DMS 273 treated with DMSO at 0.1 percent for 48 hours (cell line): Measurements from ENCODE around the gene ZMYND19.
"Not testable (repeated sequence)": the region's sequence is repeated elsewhere in the genome, so short reads cannot be mapped to it uniquely, and the experiment has no call there.

Experiments
- DNase-seq: peaks from one replicate; lab custom pipeline; 2025; lab: John Stamatoyannopoulos, UW

Gene ZMYND19

DNA sequence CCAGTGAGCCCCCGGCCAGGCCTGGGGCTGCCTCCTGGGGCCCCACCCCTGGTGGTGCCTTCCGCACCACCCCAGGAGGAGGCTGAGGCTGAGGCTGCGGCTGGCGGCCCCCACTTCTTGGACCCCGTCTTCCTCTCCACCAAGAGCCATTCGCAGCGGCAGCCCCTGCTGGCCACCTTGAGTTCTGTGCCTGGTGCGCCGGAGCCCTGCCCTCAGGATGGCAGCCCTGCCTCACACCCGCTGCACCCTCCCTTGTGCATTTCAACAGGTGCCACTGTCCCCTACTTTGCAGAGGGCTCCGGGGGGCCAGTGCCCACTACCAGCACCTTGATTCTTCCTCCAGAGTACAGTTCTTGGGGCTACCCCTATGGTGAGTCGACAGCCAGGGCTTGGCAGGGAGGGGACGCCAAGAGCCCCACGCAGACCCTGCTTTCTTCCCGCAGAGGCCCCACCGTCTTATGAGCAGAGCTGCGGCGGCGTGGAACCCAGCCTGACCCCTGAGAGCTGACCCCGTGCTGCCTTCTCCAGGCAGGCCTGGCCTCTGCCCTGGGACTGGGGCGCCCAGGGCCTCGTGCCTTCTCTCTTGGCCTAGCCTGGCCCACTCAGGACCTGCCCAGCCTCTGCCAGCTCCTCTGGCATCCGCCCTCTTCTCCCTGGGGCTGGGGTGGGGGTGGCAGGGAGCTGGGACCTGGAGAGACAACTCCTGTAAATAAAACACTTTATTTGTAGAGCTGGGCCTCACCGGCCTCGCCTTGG lies 24.5 kb upstream of the ZMYND19 start:
- DNase-seq = no peak

- no peak for DNase-seq
These were observed 23.6 kb upstream of the ZMYND19 start for GRCh38 chr9:137613738-137614523.

- DNase-seq = no peak
These were observed 22.9 kb upstream of the ZMYND19 start for GRCh38 chr9:137613259-137613658.

DNA sequence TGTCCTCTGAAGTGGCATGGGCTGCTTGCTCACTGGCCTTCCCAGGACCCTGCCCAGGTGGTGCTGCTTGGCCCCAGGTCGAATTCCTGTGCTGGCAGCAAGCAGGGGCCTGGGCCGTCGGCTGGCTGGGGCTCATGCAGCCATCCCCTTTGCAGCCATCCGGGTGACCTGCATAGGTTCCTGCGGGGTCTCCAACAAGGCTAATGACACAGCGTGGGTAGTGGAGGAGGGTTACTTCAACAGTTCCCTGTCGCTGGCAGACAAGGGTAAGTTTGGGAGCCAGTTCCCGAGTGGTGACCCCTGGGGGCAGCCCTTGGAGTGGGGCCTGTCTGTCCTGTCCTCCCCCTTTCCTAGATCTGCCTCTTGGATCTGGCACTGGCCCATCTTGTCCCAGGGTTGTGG lies 22.4 kb upstream of the ZMYND19 start:
- DNase-seq = no peak

DNA sequence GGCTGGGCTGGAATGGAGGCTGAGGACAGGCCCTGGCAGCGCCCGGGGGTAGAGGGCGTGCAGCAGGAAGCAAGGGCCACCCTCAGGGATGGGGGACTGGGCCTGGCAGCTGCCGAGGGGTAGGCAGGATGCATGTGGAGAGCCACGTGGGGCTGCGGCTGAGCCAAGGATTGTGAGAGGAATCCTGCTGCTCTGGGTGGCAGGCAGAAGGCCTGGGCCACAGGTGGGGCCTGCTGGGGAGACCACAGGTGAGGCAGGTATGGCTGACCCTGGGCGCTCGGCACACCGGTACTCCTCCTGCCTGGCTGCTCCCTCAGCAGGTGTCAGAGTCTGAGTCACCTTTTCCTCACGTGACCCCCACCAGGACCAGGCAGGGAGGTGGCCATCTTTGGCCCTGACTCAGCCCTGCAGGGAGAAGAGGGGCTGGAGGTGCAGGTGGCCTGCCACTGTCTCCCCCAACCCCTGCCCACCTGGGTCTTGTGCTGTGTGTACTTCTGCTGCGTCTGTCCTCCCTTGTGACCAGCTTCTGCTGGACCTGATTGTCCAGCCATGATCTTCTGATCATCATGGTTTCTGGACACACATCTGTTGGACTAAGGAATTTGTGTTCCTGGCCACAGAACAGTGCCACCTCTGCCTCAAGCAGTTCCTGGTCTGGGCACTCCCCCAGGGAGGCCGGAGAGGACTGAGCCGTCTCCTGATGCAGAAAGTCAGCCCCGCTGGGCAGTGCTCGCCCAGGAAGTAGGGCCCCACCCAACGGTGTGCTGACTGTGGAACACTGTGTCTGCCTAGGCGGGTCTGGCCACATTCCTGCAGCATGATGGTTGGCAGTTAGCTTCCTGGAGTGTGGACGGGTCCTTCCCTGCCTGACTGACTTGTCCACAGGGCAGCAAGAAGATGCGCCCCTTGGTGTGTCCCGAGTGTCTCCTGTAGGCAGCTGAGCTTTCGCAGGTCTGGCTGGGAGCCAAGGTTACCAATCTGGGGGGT lies 21.6 kb upstream of the ZMYND19 start:
- no peak for DNase-seq

DNA sequence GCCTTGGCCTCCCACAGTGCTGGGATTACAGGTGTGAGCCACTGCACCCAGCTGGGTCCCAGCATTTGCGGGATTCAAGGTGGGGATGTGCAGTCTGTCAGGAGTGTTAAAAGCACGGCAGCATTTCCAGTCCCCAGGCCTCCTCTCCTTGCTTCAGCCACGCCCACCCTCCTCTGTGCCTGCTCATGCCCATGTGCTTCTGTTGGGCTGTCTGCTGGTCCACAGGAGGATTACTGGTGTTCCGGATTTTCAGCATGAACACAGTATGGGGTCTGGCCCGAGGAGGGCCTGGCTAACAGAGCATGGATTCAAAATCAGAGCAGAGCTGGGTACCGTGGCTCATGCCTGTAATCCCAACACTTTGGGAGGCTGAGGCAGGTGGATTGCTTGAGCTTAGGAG lies 20.6 kb upstream of the ZMYND19 start:
- no peak for DNase-seq

- no peak for DNase-seq
These were observed 17.0 kb upstream of the ZMYND19 start for GRCh38 chr9:137607141-137607857.

- no peak for DNase-seq
These were observed 16.4 kb upstream of the ZMYND19 start for GRCh38 chr9:137606734-137607138.

- DNase-seq = no peak
These were observed 15.8 kb upstream of the ZMYND19 start for GRCh38 chr9:137606005-137606621.

DNA sequence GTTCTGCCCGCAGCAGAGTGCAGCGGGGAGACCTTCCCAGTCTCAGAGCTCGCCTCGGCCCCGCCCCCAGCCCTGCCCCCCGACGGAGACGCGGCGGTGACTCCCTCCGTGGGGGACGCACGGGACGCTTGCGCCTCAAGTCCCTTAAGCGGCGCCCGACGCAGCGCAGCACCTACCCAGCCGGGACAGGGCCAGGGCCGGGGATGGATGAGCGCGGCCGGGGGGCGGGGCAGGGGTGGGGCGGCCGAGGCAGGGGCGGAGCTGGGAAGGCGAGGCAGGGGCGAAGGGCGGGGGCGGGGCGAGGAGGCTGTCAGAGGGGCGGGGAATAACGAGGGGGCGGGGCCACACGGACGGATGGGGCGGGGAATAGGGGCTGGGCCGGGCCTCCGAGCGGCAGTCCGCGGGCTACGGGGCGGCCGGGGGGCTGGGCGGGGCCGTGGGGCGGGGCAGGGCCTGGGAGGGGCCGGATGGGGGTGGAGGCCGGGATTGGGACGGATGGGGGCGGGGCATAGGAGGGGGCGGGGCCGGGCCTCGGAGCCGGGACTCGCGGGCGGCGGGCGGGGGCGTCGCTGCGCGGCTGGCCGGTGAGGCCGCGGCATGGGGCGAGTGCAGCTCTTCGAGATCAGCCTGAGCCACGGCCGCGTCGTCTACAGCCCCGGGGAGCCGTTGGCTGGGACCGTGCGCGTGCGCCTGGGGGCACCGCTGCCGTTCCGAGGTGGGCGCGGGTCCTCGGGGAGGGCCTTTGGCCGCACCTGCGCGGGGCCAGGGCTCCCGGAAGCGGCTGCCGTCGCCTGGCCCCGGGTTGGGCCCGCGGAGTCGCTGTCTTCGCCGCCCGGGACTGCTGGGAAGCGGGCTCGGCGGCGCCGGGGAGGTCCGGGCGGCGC lies 15.1 kb upstream of the ZMYND19 start, which contains the start of gene ARRDC1:
TSS of gene ARRDC1 (plus strand) at position 566 of the 884 bp plus-strand sequence. CDS start at position 598, 32 bp downstream.
- DNase-seq = peak; percentile 54

GRCh38 chr9:137604345-137605086 lies 14.2 kb upstream of the ZMYND19 start:
- no peak for DNase-seq

- DNase-seq = no peak
These were observed 13.6 kb upstream of the ZMYND19 start for GRCh38 chr9:137603879-137604278.

- no peak for DNase-seq
These were observed 12.3 kb upstream of the ZMYND19 start for GRCh38 chr9:137602661-137603060.

DNA sequence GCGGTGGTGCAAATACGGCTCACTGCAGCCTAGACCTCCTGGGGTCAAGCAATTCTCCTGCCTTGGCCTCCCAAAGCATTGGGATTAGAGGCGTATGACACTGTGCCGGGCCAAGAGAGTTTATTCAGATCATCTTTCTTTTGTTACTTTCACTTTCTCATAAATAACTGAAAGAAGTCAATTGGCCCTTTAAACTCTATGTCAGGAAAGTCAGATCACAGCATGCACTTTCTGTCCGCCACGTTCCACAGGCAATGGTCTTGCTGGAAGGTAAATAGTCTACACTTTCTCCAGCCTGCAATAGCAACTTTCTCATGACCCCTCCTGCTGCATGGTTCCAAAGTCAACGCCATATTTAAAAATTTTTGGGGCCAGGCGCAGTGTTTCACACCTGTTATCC lies 8.6 kb upstream of the ZMYND19 start:
- DNase-seq = no peak

GRCh38 chr9:137596577-137596976 lies 6.3 kb upstream of the ZMYND19 start:
- DNase-seq = not testable (repeated sequence)

DNA sequence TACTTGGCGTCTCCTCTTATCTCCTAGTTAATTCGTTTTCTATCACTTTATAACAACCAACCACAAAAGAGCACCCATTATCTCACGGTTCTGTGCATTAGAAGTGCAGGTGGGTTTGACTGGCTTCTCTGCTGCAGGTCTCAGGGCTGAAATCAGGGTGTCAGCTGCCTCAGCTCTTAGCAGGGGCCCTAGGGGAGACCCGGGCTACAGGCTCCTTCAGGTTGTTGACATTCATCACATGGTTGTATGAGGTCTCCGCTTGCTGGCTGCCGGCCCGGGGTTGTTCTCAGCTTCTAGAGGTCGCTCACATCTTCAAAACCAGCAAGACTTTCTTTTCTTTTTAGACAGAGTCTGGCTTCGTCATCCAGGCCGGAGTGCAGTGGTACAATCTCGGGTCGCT lies 2.9 kb upstream of the ZMYND19 start:
- no peak for DNase-seq

DNA sequence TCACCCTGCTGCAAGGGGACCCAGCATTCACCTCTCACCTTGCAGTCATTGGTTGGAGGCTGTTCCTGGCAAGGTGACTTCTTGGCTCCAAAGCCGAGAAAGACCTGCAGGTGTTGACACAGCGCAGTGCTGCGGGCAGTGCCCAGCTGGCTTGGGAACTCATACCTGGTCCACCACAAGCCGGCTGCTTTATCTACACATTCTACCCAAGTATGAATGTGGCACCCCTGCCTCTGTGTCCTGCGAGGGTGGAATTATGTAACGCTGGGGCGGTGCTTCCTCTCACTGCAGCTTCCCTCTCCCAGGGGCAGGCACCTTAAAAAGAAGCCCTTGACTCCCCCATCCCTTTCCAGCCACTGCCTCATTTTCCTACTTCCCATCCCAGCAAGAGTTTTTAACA lies 2.5 kb upstream of the ZMYND19 start:
- DNase-seq = no peak

DNA sequence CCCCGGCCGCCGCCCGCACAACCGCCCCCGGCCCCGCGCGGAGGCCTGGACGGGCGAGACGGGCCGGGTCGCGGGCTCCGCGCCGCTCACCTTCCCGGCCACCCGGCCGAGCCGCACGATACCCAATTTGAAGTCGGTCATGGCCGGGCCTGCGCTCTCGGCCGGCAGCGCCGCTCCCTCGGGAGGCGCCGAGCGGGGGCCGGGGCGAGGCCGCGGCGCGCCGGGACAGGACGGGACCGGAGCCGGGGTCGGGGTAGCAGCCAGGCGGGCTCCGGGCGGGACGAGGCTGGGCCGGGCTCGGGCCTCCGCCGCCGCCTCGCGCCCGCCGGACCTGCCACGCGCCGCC lies 216 bp downstream of the ZMYND19 start:
- DNase-seq = no peak

DNA sequence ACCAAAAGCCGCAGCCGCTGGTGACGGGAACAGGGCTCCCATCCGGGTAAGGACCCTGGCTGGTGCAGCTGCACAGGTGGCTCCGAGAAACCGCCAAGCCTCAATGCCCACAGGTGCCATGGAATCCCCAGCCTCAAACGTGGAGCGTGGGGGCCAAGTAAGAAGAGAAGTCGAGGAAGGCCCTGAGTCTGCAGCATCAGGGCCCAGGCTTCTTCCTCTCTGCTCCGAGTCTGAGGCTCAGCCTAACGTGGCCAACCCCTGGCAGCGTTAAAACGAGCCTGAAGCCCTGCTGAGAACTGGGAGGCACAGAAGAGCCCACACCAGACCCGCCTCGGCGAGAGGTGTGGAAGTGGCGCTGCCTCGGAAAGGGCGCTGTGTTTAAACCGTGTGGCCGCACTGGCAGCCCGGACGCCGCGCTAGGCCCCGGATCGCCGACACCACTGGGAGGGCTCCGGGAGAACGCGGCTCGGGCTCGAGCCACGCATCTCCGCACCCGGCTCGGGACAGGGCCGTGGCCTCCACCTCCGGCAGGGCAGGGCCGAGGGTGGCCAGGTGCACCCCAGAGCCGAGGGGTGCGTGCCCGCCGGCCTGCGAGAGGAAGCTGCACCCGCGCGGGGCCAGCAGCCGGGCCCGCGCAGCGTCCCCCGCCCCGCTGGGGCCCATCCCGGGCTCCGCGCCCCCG lies 730 bp downstream of the ZMYND19 start:
- DNase-seq = no peak
